Measurements from ENCODE around the gene NABP2.

Gene NABP2

DNA sequence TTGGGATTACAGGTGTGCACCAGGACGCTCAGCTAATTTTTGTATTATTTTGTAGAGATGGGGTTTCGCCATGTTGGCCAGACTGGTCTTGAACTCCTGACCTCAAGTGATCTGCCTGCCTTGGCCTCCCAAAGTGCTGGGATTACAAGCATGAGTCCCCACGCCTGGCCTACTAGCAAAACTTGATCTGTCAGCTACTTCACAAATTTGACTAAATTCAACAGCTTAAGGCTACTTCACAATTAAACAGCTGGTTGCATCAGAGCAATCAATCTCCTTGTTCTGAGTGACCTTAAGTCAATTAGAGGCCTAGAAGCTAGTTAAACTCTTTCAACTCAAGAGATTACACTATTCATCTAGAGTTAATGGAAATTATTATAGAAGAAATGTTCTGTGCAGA lies 54.8 kb downstream of the NABP2 start:
- no peak for DNase-seq (ENCODE audit: low read depth)

Data from stimulated activated CD8-positive, alpha-beta memory T cell treated with anti-CD3 and anti-CD28 coated beads, Interleukin-15, amount 100 ng/mL, for 1 hour (primary cell).